LoVo (cell line): ENCODE measurements around the gene TTC7B.
A peak's percentile ranks its signal among the peaks of the same experiment; 100 is the strongest.

Experiments used
- DNase-seq: peaks from one replicate; pipeline ENCODE4 v3.0.0-alpha.2; 2016; ENCODE audit warnings: low spot score

TTC7B gene

DNA sequence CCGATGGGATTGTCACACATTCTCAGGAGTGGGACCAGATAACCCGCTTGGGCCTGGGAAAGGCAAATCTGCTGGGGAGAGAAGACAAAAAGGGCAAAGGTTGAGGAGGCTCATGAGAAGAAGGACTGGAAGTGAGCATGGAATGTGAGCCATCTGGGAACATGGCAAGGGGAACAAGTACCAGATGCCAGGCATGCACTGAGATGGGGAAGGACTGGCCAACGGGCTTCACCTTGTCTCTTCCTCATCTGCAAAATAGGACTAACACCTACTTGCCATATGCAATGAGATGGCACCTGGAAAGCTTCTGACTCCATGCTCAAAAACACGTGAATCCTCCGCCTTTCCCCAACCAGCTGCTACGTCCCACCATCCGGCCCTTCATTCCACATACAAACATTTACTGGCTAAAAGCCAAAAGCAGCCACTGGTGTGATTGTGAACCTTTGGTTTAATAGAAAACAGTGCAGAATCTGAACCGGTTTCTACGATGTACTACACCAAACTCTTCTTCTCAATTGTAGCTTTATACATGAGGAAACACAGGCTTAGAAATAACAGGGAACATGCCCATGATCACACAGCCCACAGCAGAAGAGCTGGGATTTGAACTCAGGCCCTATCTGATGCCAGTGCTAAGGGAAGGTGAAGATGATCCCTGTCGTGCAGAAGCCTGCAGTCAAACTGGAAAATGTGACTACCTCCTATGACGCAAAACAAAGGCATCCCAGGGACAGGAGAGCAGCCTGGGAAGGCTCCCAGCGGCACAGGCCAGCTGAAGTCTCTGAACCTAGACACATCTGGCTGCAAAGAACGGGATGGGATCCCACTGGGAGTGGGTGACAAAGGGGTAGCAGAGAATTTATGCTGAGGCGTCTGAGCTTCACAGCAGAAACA, 112.1 kb downstream of the TTC7B start:
- DNase-seq = no peak

DNA sequence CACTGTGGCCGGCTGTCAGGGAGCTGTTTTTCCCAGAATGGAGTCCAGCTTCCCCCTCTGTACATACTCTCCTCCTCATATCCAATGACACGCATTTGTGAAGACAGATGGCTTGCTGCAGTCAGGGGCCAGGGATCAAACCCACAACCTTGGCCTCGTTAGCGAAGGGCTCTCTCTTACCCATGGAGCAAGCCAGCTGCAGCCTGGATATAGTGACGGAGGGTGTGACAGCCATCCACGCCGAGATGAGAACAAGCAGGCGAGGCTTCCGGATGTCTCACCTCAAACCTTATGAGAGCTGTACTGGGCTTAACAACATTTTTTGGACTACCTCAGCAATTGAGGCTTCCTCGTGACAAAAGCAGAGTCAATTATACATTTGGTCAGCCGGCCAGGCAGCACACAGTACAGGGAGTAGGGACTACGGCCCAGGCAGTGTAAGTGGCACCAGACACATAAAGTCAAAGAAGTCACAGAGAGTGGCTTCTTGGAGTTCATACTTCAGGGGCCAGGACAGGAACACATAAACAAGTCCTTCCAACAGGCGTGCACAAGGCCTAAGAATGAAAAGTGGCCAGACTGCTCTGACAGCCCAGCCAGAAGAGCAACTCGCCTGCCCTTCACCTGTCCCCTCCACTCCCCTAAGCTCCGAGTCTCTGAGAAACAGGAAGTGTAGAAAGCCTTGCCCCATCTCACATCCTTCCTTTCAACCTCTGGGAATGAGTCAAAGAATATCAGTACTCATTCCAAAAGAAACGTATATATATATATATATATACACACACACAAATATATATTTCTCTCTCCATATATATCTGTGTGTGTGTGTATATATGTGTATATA, 115.1 kb downstream of the TTC7B start:
- DNase-seq = no peak

- no peak for DNase-seq
These were observed 117.2 kb downstream of the TTC7B start for GRCh38 chr14:90699016-90699415.

- no peak for DNase-seq
These were observed 117.8 kb downstream of the TTC7B start for GRCh38 chr14:90698379-90698869.

DNA sequence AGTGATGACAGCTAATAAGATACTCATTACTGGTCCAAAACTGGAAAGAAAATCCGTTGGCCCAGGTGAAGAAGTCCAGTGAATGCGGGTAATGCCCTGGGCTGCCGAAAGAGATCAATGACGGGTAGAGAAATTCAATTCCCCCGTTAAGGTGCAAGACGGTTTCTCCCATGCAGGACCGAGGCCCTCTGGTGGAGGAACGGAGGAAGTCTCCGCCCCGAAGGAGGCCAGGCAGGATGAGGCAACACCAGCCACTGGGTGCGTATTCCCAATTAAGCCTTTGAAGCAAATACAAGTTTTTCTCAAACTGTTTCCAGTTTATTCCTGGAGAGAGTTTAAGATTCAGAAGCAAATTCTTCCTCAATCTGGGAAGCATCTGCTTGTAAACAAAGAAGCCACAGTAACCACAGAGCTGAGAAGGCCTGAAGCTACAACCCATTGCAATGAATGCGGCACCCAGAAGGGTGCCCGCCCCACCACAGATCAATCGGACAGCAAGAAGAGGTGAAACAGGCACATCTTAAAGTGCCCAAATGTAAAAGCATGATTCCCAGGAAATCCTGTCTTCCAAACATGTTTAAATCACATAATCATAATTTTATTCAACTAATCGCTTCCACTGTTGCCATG, 118.5 kb downstream of the TTC7B start:
- peak; percentile 54 for DNase-seq

GRCh38 chr14:90697132-90697531, 119.1 kb downstream of the TTC7B start:
- DNase-seq = no peak

DNA sequence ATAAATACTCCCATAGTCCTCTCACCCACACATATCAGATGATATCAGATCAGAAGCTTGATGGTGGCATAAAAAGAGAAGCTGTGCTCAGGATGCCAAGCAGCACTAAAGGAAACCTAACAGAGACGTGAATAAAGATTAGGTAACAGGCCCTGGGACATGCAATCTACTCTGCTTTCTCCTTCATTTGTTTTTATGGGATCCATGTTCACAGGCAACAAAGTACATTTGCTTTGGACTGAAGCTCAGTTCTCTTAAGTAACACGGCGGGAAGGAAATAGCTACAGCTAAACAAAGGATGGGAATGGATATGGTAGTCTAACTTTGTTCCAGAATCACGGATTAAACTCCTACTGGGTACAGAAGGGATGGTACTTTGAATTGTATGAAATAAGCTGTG, 119.5 kb downstream of the TTC7B start:
- no peak for DNase-seq

- no peak for DNase-seq
These were observed 120.1 kb downstream of the TTC7B start for GRCh38 chr14:90695997-90696660.

GRCh38 chr14:90693413-90693812, 122.8 kb downstream of the TTC7B start:
- no peak for DNase-seq

DNA sequence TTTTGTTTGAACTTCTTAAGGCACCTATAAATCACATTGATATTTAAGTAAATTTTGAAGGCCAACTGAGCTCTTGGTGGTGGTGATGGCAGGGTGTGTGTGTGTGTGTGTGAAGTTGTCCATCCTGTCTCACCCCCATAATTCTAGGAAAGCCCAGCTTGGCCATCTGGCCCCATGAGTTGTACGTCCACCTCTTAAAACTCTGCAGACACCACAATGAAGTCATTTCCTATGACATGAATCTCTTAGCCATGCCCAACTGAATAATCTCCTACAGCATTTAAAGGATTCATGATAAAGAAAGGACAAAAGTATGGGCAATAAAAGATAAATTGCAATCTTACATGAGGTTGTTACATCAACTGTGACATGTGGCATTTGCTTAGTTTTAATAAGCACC, 123.4 kb downstream of the TTC7B start:
- DNase-seq = no peak

GRCh38 chr14:90692061-90692460, 124.2 kb downstream of the TTC7B start:
- DNase-seq = no peak

DNA sequence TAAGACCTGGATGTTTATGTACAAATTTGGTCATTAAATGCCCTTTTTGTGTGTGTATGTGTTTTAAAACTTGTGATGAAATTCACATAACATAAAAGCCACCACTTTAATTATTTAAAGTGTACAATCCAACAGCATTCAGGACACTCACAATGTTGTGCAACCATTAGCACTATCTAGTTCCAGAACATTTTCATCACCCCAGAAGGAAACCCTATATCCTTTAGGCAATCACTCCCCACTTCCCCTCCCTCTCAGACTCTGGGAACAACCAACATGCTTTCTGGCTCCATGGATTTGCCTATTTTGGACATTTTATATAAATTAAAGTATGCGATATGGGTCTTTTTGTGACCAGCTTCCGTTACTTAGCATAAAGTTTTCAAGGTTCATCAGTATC, 124.6 kb downstream of the TTC7B start:
- no peak for DNase-seq

DNA sequence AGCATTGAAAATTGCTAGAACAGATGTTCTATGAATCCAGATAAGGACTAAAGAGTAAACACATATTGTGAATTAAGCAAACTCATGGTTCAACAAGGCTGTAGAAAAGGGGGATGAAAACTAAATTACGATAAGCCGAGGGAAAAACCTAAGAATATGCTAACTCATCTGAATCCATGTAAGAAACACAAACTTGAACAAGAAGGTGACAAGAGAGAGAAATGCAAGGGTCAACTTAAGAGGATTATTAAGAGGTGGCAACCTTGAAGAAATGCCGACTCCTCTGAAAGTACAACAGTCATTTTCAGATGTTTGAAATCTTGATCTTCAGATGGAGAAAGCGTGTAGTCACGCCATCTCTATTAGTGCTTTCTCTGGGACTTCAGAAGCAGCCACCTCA, 128.6 kb downstream of the TTC7B start:
- no peak for DNase-seq

DNA sequence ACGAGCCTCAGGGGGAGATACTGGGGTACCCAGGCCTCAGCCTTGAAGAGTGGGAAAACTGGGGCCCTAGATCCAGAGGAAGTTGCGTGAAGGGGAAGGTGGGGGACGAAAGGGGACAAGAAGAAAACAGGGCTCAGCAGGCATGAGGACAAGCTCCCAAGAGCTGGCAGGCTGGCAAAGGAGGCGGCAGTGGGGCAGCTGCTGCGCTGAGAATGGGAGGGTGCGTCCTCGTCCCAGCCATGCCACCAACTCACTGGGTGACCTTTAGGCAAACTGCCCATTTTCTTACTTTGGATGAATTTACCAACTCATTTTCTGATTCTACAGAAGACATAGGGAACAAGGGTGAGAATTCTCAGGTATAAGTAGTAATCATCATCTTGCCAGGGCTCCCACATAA, 133.6 kb downstream of the TTC7B start:
- DNase-seq = no peak

DNA sequence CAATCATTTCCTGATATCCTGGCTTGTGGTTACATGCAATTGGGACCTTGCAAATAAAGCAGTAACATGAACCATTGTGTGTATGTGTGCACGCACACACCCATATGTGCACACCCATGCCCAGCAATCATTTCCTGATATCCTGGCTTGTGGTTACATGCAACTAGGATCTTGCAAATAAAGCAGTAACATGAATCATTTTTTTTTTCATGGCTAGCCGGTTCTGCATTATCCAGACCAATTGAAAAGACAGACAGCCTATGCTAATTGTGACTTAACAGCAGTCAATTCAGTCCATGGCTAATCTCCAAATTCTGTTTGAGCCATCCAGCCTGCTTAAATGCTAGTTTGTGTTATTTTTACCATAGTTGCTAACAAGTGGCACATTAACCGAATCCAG, 134.3 kb downstream of the TTC7B start:
- DNase-seq = no peak

DNA sequence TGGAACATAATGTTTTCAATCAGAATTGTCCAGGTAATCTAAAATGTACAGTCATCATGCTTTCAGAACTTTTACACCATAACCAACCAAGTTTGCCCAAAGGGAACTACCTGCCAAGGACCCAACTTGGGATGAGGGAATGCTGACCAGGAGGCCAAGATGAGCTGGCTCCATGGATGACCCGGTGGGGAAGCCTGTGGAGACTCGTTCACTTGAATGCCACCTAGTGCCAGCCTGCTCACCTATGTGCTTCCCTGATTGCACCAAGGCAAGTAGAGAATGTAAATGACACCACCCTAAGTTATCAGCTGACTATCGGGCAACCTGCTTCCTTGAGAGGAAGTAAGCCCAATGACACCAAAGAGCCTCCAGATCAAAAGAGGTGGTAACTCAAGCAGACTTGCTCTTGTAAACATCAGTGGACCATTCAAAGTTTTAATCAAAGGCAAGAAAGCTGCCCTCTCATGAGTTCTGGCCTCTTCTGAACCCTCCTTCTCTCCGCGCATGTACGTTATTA, 137.3 kb downstream of the TTC7B start:
- DNase-seq = no peak

- no peak for DNase-seq
These were observed 137.8 kb downstream of the TTC7B start for GRCh38 chr14:90678420-90678819.

DNA sequence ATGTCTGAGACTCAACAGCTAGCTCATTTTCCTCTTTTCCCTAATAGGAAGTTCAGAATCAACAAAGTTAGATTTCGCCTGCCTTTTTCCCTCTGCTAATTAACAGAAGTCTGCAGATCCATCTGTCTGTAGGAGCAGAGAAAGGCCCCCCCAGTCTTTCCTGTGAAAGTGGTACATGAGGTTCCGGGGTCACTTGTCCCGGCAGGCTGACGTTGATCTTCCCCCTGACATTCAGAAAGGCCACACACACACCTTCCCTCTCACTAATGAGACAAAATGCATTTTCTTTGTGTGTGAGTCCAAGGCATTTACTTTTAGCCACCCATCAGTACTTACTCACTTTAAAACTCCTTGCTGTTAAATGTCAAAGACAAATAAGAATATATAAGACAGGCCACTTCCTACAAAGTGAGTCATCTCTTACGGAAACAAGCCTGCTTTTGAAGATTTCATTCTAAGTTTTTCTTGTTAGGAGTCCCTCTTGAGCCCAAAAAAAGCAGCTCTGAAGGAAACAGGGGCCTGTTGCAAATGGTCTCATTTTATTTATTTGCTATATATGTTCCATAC, 138.7 kb downstream of the TTC7B start:
- no peak for DNase-seq

- no peak for DNase-seq
These were observed 139.3 kb downstream of the TTC7B start for GRCh38 chr14:90676912-90677311.

DNA sequence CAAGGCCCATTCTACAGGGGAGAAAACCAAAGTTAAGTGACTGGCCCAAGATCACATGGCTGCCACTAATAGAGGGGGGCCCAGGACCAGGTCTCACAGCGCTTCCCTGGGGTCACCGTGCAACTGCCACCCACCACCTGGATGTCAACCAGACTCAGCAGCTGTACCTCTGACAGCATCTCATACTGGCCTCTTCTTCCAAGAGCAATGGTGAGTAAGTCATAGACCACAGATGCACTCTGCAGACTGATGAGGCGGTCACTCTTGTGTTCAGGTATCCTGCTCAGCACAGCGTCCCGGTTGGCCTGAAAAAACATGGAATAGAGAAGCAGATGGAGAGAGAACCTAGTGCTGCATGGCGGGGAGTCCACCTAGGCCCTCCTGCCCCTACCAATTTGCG, 139.9 kb downstream of the TTC7B start:
- DNase-seq = no peak

DNA sequence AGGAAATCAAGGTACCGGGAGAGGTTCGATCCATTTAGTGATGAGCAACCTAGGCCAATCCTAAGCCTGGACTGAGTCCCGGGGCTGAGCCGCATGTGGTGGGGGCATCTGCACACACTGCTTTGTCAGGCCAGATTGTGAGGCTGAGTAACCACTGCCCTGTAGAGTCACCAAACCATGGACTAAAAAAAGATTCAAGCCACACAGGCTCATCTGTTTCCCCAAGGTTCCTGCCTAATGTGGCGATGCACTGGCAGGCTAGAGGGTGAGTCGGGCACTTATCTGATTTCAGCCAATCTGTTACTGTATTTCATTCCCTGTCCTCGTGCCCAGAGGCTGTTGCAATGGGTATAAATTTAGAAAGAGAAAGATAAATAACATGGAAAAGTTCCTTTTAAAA, 140.8 kb downstream of the TTC7B start:
- no peak for DNase-seq
